EL (cell line): Measurements from ENCODE around the gene SLC25A24.
"Not testable (repeated sequence)": the region's sequence is repeated elsewhere in the genome, so short reads cannot be mapped to it uniquely, and the experiment has no call there.

Experiments used
- DNase-seq: peaks from one replicate; pipeline ENCODE4 v3.0.0-alpha.2; 2016

SLC25A24 gene

GRCh38 chr1:108194051-108194450, 6.1 kb downstream of the SLC25A24 start:
- no peak for DNase-seq

GRCh38 chr1:108193333-108193732, 6.8 kb downstream of the SLC25A24 start:
- no peak for DNase-seq

GRCh38 chr1:108192581-108192980, 7.6 kb downstream of the SLC25A24 start:
- no peak for DNase-seq

GRCh38 chr1:108190686-108191416, 9.3 kb downstream of the SLC25A24 start:
- DNase-seq: no peak

- no peak for DNase-seq
Measured at GRCh38 chr1:108190001-108190634, 10.0 kb downstream of the SLC25A24 start.

- DNase-seq: no peak
Measured at GRCh38 chr1:108188801-108189200, 11.3 kb downstream of the SLC25A24 start.

GRCh38 chr1:108182959-108183700, 17.0 kb downstream of the SLC25A24 start:
- no peak for DNase-seq

GRCh38 chr1:108179018-108179417, 21.1 kb downstream of the SLC25A24 start:
- DNase-seq: no peak

GRCh38 chr1:108162409-108162808, 37.7 kb downstream of the SLC25A24 start:
- not testable (repeated sequence) for DNase-seq

- not testable (repeated sequence) for DNase-seq
Measured at GRCh38 chr1:108159951-108160350, 40.2 kb downstream of the SLC25A24 start.

GRCh38 chr1:108158893-108159453, 41.2 kb downstream of the SLC25A24 start:
- DNase-seq: no peak

GRCh38 chr1:108154314-108154713, 45.8 kb downstream of the SLC25A24 start:
- DNase-seq: no peak

- no peak for DNase-seq
Measured at GRCh38 chr1:108152782-108153222, 47.3 kb downstream of the SLC25A24 start.

- DNase-seq: no peak
Measured at GRCh38 chr1:108151548-108151947, 48.6 kb downstream of the SLC25A24 start.

GRCh38 chr1:108149796-108150467, 50.2 kb downstream of the SLC25A24 start:
- DNase-seq: peak; percentile 54

GRCh38 chr1:108144569-108144968, 55.6 kb downstream of the SLC25A24 start:
- not testable (repeated sequence) for DNase-seq

GRCh38 chr1:108142773-108143394, 57.3 kb downstream of the SLC25A24 start:
- peak; percentile 27 for DNase-seq

- no peak for DNase-seq
Measured at GRCh38 chr1:108142258-108142657, 57.9 kb downstream of the SLC25A24 start.

- peak; percentile 59 for DNase-seq
Measured at GRCh38 chr1:108141621-108142020, 58.5 kb downstream of the SLC25A24 start.

- DNase-seq: no peak
Measured at GRCh38 chr1:108140936-108141335, 59.2 kb downstream of the SLC25A24 start.

- DNase-seq: no peak
Measured at GRCh38 chr1:108140177-108140576, 60.0 kb downstream of the SLC25A24 start.

- DNase-seq: not testable (repeated sequence)
Measured at GRCh38 chr1:108139555-108139954, 60.6 kb downstream of the SLC25A24 start.
